Measurements from ENCODE around the gene FASN.

The FASN gene

DNA sequence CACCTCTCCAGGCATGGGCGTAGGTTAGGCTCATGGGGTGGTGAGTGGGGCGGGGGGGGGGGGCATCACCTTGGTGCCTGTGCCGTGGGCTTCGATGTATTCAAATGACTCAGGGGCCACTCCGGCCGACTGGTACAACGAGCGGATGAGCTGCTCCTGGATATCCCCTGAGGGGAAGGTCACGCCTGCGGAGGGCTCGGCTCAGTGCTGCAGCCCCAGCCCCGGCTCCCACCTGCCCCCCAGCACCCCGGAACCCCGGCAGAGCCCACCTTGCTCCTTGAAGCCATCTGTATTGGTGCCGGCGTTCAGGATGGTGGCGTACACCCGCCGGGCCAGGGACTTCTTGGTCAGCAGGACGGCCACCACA lies 5.4 kb downstream of the FASN start:
- TF ChIP-seq CTCF (IDR thresholded peaks at IDR 0.05; ENCODE audit: low read length) (no peak), EZH2 (optimal IDR thresholded peaks at IDR 0.05; ENCODE audit: low read depth, low read length) (no peak), EZH2phosphoT487 (IDR thresholded peaks at IDR 0.05; ENCODE audit: low read length) (no peak)
- Histone ChIP-seq H3K9ac (ENCODE audit: low read length) (no peak overlapping the region), H3K4me3 (ENCODE audit: low read length) (no peak overlapping the region), H3K4me1 (ENCODE audit: low read length) (peaks cover 10% of the 10 kb centered on the region; the same call in 1 of the 2 replicates), H3F3A (ENCODE audit: insufficient read depth, low read length) (no peaks in the 10 kb centered on the region), H3K27me3 (replicated peaks; ENCODE audit: insufficient read depth, low read length) (no peaks in the 10 kb centered on the region), H3K9me2 (replicated peaks; ENCODE audit: insufficient read depth, low read length) (no peaks in the 10 kb centered on the region), H3K4me2 (ENCODE audit: low read depth, low read length) (no peak overlapping the region), H3K36me3 (replicated peaks; ENCODE audit: insufficient read depth, low read length) (peaks cover 14% of the 10 kb centered on the region), H3K9me3 (replicated peaks; ENCODE audit: insufficient read depth, low read length) (no peaks in the 10 kb centered on the region), H4K20me1 (ENCODE audit: insufficient read depth, low read length) (peaks cover 6% of the 10 kb centered on the region; the same call in 1 of the 2 replicates), H3K79me2 (ENCODE audit: low read length) (peaks cover 58% of the 10 kb centered on the region), H3K27ac (ENCODE audit: low read length) (no peak overlapping the region), H2AFZ (ENCODE audit: low read length) (no peak overlapping the region)
- no peak for DNase-seq

DNA sequence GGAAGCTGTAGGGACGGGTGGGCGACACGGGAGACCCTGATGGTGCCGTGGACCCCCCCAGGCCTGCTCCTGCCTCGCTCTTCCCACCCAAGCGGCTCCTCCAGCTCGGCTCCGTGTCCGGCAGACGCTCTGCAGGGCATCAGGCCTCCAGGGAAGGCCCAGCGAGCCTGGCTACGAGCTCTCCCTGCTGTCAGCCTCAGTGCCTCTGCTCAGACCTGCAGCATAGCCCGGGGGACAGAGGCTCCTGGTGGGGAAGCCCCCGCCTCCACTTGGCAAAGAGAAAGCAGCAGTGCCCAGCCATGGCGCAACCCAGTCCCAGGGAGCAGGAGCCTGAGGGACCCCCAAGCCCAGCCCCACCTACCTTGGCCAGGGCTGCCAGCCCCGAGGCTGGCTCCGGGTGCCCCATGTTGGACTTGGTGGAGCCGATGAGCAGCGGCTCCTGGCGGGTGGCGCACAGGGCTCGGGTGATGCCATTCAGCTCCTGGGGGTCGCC lies 5.9 kb downstream of the FASN start:
- Histone ChIP-seq H3K4me3 (ENCODE audit: low read length) (no peak overlapping the region), H3K79me2 (ENCODE audit: low read length) (peaks cover 54% of the 10 kb centered on the region), H3K4me2 (ENCODE audit: low read depth, low read length) (no peak overlapping the region), H2AFZ (ENCODE audit: low read length) (no peak overlapping the region), H3K27me3 (replicated peaks; ENCODE audit: insufficient read depth, low read length) (no peaks in the 10 kb centered on the region), H3K4me1 (ENCODE audit: low read length) (peaks cover 10% of the 10 kb centered on the region; the same call in 1 of the 2 replicates), H3K9ac (ENCODE audit: low read length) (no peak overlapping the region), H3K9me2 (replicated peaks; ENCODE audit: insufficient read depth, low read length) (no peaks in the 10 kb centered on the region), H3K27ac (ENCODE audit: low read length) (no peak overlapping the region), H3F3A (ENCODE audit: insufficient read depth, low read length) (no peaks in the 10 kb centered on the region), H4K20me1 (ENCODE audit: insufficient read depth, low read length) (peaks cover 6% of the 10 kb centered on the region; the same call in 1 of the 2 replicates), H3K9me3 (replicated peaks; ENCODE audit: insufficient read depth, low read length) (no peaks in the 10 kb centered on the region), H3K36me3 (replicated peaks; ENCODE audit: insufficient read depth, low read length) (peaks cover 14% of the 10 kb centered on the region)
- no peak for DNase-seq
- TF ChIP-seq EZH2phosphoT487 (IDR thresholded peaks at IDR 0.05; ENCODE audit: low read length): no peak
- no peak for TF ChIP-seq EZH2 (optimal IDR thresholded peaks at IDR 0.05; ENCODE audit: low read depth, low read length)
- no peak for TF ChIP-seq CTCF (IDR thresholded peaks at IDR 0.05; ENCODE audit: low read length)

DNA sequence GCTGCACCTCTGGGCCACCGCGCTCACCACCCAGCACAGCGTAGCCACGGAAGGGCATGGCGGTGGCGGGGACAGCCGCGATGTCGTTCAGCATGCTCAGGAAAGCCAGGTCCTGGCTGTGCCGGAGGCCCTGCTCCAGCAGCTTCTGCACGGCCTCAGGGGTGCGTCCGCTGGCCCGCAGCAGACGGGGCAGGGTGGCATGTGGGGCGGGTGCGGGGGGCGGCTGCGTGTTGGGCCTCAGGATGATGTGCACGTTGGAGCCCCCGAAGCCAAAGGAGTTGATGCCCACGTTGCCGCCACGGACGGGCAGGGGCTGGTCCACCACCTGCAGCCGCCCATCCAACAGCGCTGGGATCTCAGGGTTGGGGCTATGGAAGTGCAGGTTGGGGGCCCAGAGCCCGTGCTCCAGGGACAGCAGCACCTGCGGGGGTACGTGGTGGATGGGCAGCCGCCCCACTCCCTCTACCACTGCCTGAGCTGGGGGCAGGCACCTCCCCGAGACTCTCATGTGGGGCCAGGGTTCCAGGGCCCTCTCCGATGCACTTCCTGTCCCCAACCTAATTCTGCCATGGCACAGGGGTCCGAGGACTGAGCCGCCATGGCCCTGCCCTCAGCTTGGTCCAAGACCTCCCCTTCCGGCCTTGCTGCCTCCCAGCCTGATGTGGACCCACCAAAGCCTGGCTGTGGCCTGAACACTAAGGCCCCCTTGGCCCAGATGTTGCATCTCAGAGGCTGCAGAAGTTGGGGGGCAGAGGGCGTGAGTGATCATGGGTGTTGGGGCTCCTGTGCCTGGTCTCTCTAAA lies 6.6 kb downstream of the FASN start:
- no peak overlapping the region for H3K4me3 ChIP-seq (ENCODE audit: low read length)
- no peak overlapping the region for H2AFZ ChIP-seq (ENCODE audit: low read length)
- H3K9me3 ChIP-seq (replicated peaks; ENCODE audit: insufficient read depth, low read length): no peaks in the 10 kb centered on the region
- H3K9me2 ChIP-seq (replicated peaks; ENCODE audit: insufficient read depth, low read length): no peaks in the 10 kb centered on the region
- peaks cover 14% of the 10 kb centered on the region for H3K36me3 ChIP-seq (replicated peaks; ENCODE audit: insufficient read depth, low read length)
- peaks cover 47% of the 10 kb centered on the region for H3K79me2 ChIP-seq (ENCODE audit: low read length)
- TF ChIP-seq CTCF (IDR thresholded peaks at IDR 0.05; ENCODE audit: low read length): no peak
- no peaks in the 10 kb centered on the region for H3F3A ChIP-seq (ENCODE audit: insufficient read depth, low read length)
- H3K4me2 ChIP-seq (ENCODE audit: low read depth, low read length): no peak overlapping the region
- no peak overlapping the region for H3K9ac ChIP-seq (ENCODE audit: low read length)
- H3K27me3 ChIP-seq (replicated peaks; ENCODE audit: insufficient read depth, low read length): no peaks in the 10 kb centered on the region
- no peak for DNase-seq
- H4K20me1 ChIP-seq (ENCODE audit: insufficient read depth, low read length): peaks cover 3% of the 10 kb centered on the region; the same call in 1 of the 2 replicates
- no peak overlapping the region for H3K27ac ChIP-seq (ENCODE audit: low read length)
- H3K4me1 ChIP-seq (ENCODE audit: low read length): peaks cover 7% of the 10 kb centered on the region; the same call in 1 of the 2 replicates

All from MM.1S (cell line).